CD4-positive, alpha-beta memory T cell (primary cell): ENCODE results near the gene PPP1R18. TPM values are rescaled to one million over a fixed set of nuclear protein-coding genes. Genes with fewer than 3 reads are reported as not detected.

Source experiments
- CTCF ChIA-PET: fragments of 350-600 bp; sonication (Branson Sonifier 250); formaldehyde crosslinking; loops from one replicate; lab custom pipeline; 2021; ENCODE audit warnings: inconsistent platforms; ENCODE audit not compliant: partially characterized antibody; lab: Charles Lee
- POLR2A ChIA-PET: fragments of 350-600 bp; sonication (Branson Sonifier 250); formaldehyde crosslinking; loops from one replicate; lab custom pipeline; 2021; ENCODE audit not compliant: partially characterized antibody; lab: Charles Lee
- DNase-seq, 5 donors: peaks; one replicate each; pipeline versions ENCODE4 v3.0.0 to v3.0.0-alpha.2; 2020 to 2022; ENCODE audit warnings: mixed read lengths in 1 of 5
- H3K27ac ChIP-seq: one replicate; pipeline ENCODE4 v1.7.0; 2013; ENCODE audit warnings: low read depth, low read length
- H3K27me3 ChIP-seq: 2 replicates; pipeline ENCODE4 v1.7.0; 2013; ENCODE audit warnings: mild to moderate bottlenecking, low read length, moderate library complexity; ENCODE audit not compliant: insufficient read depth
- H3K36me3 ChIP-seq: 2 replicates; pipeline ENCODE4 v1.7.0; 2013; ENCODE audit warnings: mild to moderate bottlenecking, low read length, moderate library complexity; ENCODE audit not compliant: insufficient read depth
- H3K4me1 ChIP-seq: 2 replicates; pipeline ENCODE4 v1.7.0; 2013; ENCODE audit warnings: mild to moderate bottlenecking, low read length, moderate library complexity; ENCODE audit not compliant: insufficient read depth
- H3K4me3 ChIP-seq, 2 donors: one replicate each; pipeline ENCODE4 v1.7.0; 2013; ENCODE audit warnings: low read length in 2 of 2, mild to moderate bottlenecking in 1 of 2
- H3K9me3 ChIP-seq, 2 donors: one replicate each; pipeline ENCODE4 v1.7.0; 2013; ENCODE audit warnings: low read length in 2 of 2, control low read depth in 1 of 2; ENCODE audit not compliant: control insufficient read depth in 1 of 2
- H3K27ac Mint-ChIP-seq, 7 donors: one replicate each; pipeline ENCODE4 v1.8.0; 2020 to 2021; ENCODE audit warnings: mixed read lengths in 7 of 7, mild to moderate bottlenecking in 6 of 7, inconsistent platforms in 3 of 7, moderate library complexity in 3 of 7
- H3K27me3 Mint-ChIP-seq, 2 donors: one replicate each; pipeline ENCODE4 v1.8.0; 2020 to 2021; ENCODE audit warnings: mixed read lengths in 2 of 2
- H3K36me3 Mint-ChIP-seq, 2 donors: one replicate each; pipeline ENCODE4 v1.8.0; 2020 to 2021; ENCODE audit warnings: mixed read lengths in 2 of 2, inconsistent platforms in 1 of 2, mild to moderate bottlenecking in 1 of 2
- H3K4me1 Mint-ChIP-seq, 4 donors: one replicate each; pipeline ENCODE4 v1.8.0; 2020 to 2021; ENCODE audit warnings: mixed read lengths in 4 of 4, mild to moderate bottlenecking in 1 of 4
- H3K4me3 Mint-ChIP-seq, 8 donors: one replicate each; pipeline ENCODE4 v1.8.0; 2020 to 2021; ENCODE audit warnings: mixed read lengths in 8 of 8, mild to moderate bottlenecking in 7 of 8, moderate library complexity in 6 of 8, inconsistent platforms in 3 of 8
- H3K9me3 Mint-ChIP-seq, 8 donors: one replicate each; pipeline ENCODE4 v1.8.0; 2020 to 2021; ENCODE audit warnings: mixed read lengths in 8 of 8, mild to moderate bottlenecking in 5 of 8, inconsistent platforms in 3 of 8, moderate library complexity in 1 of 8
- intact Hi-C: fragments of 100-400 bp; cut with micrococcal nuclease; formaldehyde crosslinking; loops from one replicate; pipeline ENCODE4 v1.15.1; 2023
- polyA plus RNA-seq, 2 donors: library from polyadenylated mRNA; unstranded; fragments of 300-500 nt; fragmentation: Illumina TruSeq; gene quantifications; one replicate each; pipeline ENCODE4 v1.2.3, GENCODE V29; 2021
- total RNA-seq, 2 experiments: library from RNA; stranded (reverse); gene quantifications; one replicate each; pipeline ENCODE4 v1.2.3, GENCODE V29; 2021

The PPP1R18 gene
- total and polyA plus RNA-seq, 4 experiments from 2014 or later = 68.2 to 127 (median 120) TPM

DNA sequence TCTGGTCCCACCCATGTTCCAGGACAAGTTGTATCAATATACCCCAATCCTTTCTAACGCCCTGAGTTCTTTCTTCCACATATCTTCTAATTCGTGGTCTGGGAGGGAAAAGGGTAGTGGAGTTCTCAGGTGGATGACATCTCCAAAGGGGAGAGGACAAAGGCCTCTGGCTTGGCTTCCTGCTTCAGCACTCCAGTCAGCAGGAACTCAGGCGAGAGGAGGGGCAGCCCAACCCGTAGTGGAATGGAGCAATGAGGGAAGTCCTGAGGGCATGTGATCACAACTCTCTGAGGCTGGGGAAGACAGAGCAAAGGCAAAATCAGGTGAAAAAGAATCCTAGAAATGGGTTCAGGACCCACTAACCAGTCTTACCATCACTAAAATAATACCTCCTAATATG lies 13.9 kb upstream of the PPP1R18 start:
- H3K27me3 Mint-ChIP-seq = no peaks in the 10 kb centered on the region
- H3K27ac Mint-ChIP-seq = peak overlapping the region in 1 of 7 donors; percentile 38
- ChIA-PET CTCF (interaction anchor here (0.7 kb wide), 2 partner anchors 17 to 302 kb away, joined by 3 read pairs; partner anchors contain the start of gene MDC1), POLR2A (interaction anchor here (29.9 to 47.0 kb wide), 2 partner anchors 10 to 15 kb away, joined by 1474 read pairs; partner anchors contain the start of genes DHX16, MDC1, NRM and PPP1R18)
- Histone ChIP-seq H3K4me1 (no peaks in the 10 kb centered on the region), H3K4me3 (no peak overlapping the region), H3K36me3 (peaks cover 5% of the 10 kb centered on the region), H3K9me3 (no peaks in the 10 kb centered on the region), H3K27me3 (no peaks in the 10 kb centered on the region), H3K27ac (no peak overlapping the region)
- no peak for DNase-seq
- H3K4me1 Mint-ChIP-seq = peaks cover 0 to 1% (median 0%) of the 10 kb centered on the region in 4 donors
- no peaks in the 10 kb centered on the region for H3K9me3 Mint-ChIP-seq
- intact Hi-C loops = no loop called here
- H3K36me3 Mint-ChIP-seq = peaks cover 29 to 37% of the 10 kb centered on the region in 2 donors
- H3K4me3 Mint-ChIP-seq = no peak overlapping the region

GRCh38 chr6:30696432-30696831 lies 10.0 kb upstream of the PPP1R18 start:
- Mint-ChIP-seq H3K4me1 (peaks cover 3 to 7% (median 5%) of the 10 kb centered on the region in 4 donors), H3K27ac (no peak overlapping the region), H3K4me3 (no peak overlapping the region), H3K27me3 (no peaks in the 10 kb centered on the region), H3K9me3 (no peaks in the 10 kb centered on the region), H3K36me3 (peaks cover 1 to 5% of the 10 kb centered on the region in 2 donors)
- ChIA-PET CTCF (interaction anchor here (0.8 to 2.0 kb wide), 4 partner anchors 15 to 34 kb away, joined by 3 to 9 read pairs (median 4); no protein-coding TSS in a partner anchor), POLR2A (interaction anchor here (29.9 to 47.0 kb wide), 2 partner anchors 11 to 14 kb away, joined by 1474 read pairs; partner anchors contain the start of genes DHX16, MDC1, NRM and PPP1R18)
- Histone ChIP-seq H3K4me1 (peaks cover 3% of the 10 kb centered on the region), H3K36me3 (no peaks in the 10 kb centered on the region), H3K27ac (no peak overlapping the region), H3K27me3 (no peaks in the 10 kb centered on the region), H3K4me3 (no peak overlapping the region), H3K9me3 (no peaks in the 10 kb centered on the region)
- intact Hi-C loops = no loop called here
- DNase-seq = no peak

GRCh38 chr6:30691208-30691847 lies 4.9 kb upstream of the PPP1R18 start:
- no peak for DNase-seq
- Histone ChIP-seq H3K4me3 (peak overlapping the region in 1 of 2 donors; percentile 68), H3K27me3 (no peaks in the 10 kb centered on the region), H3K9me3 (no peaks in the 10 kb centered on the region), H3K36me3 (no peaks in the 10 kb centered on the region), H3K4me1 (peaks cover 40% of the 10 kb centered on the region), H3K27ac (peak overlapping the region; percentile 46)
- no peaks in the 10 kb centered on the region for H3K9me3 Mint-ChIP-seq
- peak overlapping the region; percentile 49 to 96 (median 86) for H3K27ac Mint-ChIP-seq
- POLR2A ChIA-PET = interaction anchor here (4.7 to 47.0 kb wide), 3 partner anchors 6 to 77 kb away, joined by 27 to 1474 read pairs (median 1474); partner anchors contain the start of genes DHX16, MDC1, NRM and PPP1R18
- H3K4me3 Mint-ChIP-seq = peak overlapping the region; percentile 85 to 91 (median 89)
- peaks cover 35 to 47% (median 40%) of the 10 kb centered on the region in 4 donors for H3K4me1 Mint-ChIP-seq
- CTCF ChIA-PET = interaction anchor here (0.7 to 3.3 kb wide), 4 partner anchors 12 to 40 kb away, joined by 3 to 22 read pairs (median 8); no protein-coding TSS in a partner anchor
- no peaks in the 10 kb centered on the region for H3K27me3 Mint-ChIP-seq
- intact Hi-C loops = no loop called here
- H3K36me3 Mint-ChIP-seq = peaks cover 0 to 12% of the 10 kb centered on the region in 2 donors

GRCh38 chr6:30690403-30691207 lies 4.2 kb upstream of the PPP1R18 start, which contains the start of gene NRM:
NRM (minus strand) TSS chr6:30690984; CDS start chr6:30690974, 10 bp downstream.
- Histone ChIP-seq H3K4me3 (peak within 1 kb of the TSS; percentile 68 to 76), H3K9me3 (no peaks in the 10 kb centered on the region), H3K4me1 (peaks cover 40% of the 10 kb centered on the region), H3K36me3 (no peaks in the 10 kb centered on the region), H3K27ac (peak within 1 kb of the TSS; percentile 46), H3K27me3 (no peaks in the 10 kb centered on the region)
- ChIA-PET CTCF (interaction anchor here (0.8 to 3.7 kb wide), 5 partner anchors 12 to 40 kb away, joined by 3 to 26 read pairs (median 12); no protein-coding TSS in a partner anchor), POLR2A (interaction anchor here (4.7 to 47.0 kb wide), 3 partner anchors 5 to 76 kb away, joined by 27 to 1474 read pairs (median 1474); partner anchors contain the start of genes DHX16, MDC1, NRM and PPP1R18)
- no peaks in the 10 kb centered on the region for H3K9me3 Mint-ChIP-seq
- H3K4me3 Mint-ChIP-seq = peak within 1 kb of the TSS; percentile 85 to 93 (median 90)
- H3K4me1 Mint-ChIP-seq = peaks cover 36 to 52% (median 41%) of the 10 kb centered on the region in 4 donors
- H3K27me3 Mint-ChIP-seq = no peaks in the 10 kb centered on the region
- peak within 1 kb of the TSS; percentile 83 to 96 (median 93) for H3K27ac Mint-ChIP-seq
- intact Hi-C loops = loop anchor here (1.0 kb wide), 1 partner anchor 8 kb away; no protein-coding TSS in a partner anchor
- peaks cover 0 to 18% of the 10 kb centered on the region in 2 donors for H3K36me3 Mint-ChIP-seq
- peak in 4 of 5 donors; percentile 49 to 59 (median 53) for DNase-seq

DNA sequence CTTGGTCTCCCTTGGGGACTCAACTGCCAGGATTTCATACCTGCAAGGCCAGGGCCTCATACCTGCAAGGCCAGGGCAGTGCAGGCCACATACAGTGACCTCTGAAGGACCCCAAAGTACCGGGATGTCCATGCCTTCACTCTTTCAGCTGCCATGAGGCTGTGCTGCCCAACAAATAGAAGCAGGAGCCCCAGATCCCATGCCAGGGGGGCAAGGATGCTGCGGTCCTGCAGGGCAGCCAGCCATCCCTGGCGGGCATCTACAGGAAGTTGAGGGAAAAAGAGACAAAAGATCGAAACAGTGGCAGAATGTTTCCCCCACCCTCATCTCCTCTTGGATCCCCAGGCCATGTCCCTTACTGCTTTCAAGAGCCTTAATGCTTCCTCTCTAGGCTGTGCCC lies 3.5 kb upstream of the PPP1R18 start:
- Histone ChIP-seq H3K4me3 (peak overlapping the region; percentile 68 to 76), H3K4me1 (peaks cover 40% of the 10 kb centered on the region), H3K27ac (peak overlapping the region; percentile 46), H3K27me3 (no peaks in the 10 kb centered on the region), H3K36me3 (no peaks in the 10 kb centered on the region), H3K9me3 (no peaks in the 10 kb centered on the region)
- Mint-ChIP-seq H3K4me3 (peak overlapping the region; percentile 78 to 93 (median 88)), H3K9me3 (peaks cover 0 to 3% (median 0%) of the 10 kb centered on the region in 8 donors), H3K4me1 (peaks cover 35 to 57% (median 41%) of the 10 kb centered on the region in 4 donors), H3K27ac (peak overlapping the region; percentile 83 to 96 (median 93)), H3K36me3 (peaks cover 6 to 24% of the 10 kb centered on the region in 2 donors), H3K27me3 (no peaks in the 10 kb centered on the region)
- no peak for DNase-seq
- CTCF ChIA-PET = interaction anchor here (0.8 to 3.7 kb wide), 4 partner anchors 11 to 41 kb away, joined by 3 to 29 read pairs (median 24); no protein-coding TSS in a partner anchor
- intact Hi-C loops = loop anchor here (1.0 kb wide), 1 partner anchor 8 kb away; no protein-coding TSS in a partner anchor
- POLR2A ChIA-PET = interaction anchor here (4.7 to 47.0 kb wide), 3 partner anchors 4 to 75 kb away, joined by 27 to 1474 read pairs (median 1474); partner anchors contain the start of genes DHX16, MDC1, NRM and PPP1R18

- Mint-ChIP-seq H3K27me3 (no peaks in the 10 kb centered on the region), H3K4me3 (peak overlapping the region; percentile 97 to 100 (median 99)), H3K36me3 (peaks cover 8 to 29% of the 10 kb centered on the region in 2 donors), H3K9me3 (peaks cover 0 to 3% (median 0%) of the 10 kb centered on the region in 8 donors), H3K27ac (peak overlapping the region; percentile 83 to 99 (median 95)), H3K4me1 (peaks cover 34 to 61% (median 41%) of the 10 kb centered on the region in 4 donors)
- Histone ChIP-seq H3K9me3 (no peaks in the 10 kb centered on the region), H3K27ac (peak overlapping the region; percentile 94), H3K4me3 (no peak overlapping the region), H3K27me3 (no peaks in the 10 kb centered on the region), H3K36me3 (no peaks in the 10 kb centered on the region), H3K4me1 (peaks cover 40% of the 10 kb centered on the region)
- ChIA-PET POLR2A (interaction anchor here (4.7 to 47.0 kb wide), 3 partner anchors 4 to 75 kb away, joined by 27 to 1474 read pairs (median 1474); partner anchors contain the start of genes DHX16, MDC1, NRM and PPP1R18), CTCF (interaction anchor here (0.8 to 3.7 kb wide), 4 partner anchors 11 to 42 kb away, joined by 3 to 29 read pairs (median 14); no protein-coding TSS in a partner anchor)
- intact Hi-C loops = no loop called here
- DNase-seq = no peak
Measured at GRCh38 chr6:30689022-30689865, 2.8 kb upstream of the PPP1R18 start.
